H9 (cell line): ENCODE data around the gene MYO1E. TPM values are rescaled to one million over a fixed set of nuclear protein-coding genes. Genes with fewer than 3 reads are reported as not detected.
A peak's percentile ranks its signal among the peaks of the same experiment; 100 is the strongest.

Experiments used
- DNase-seq: peaks from one replicate; pipeline ENCODE4 v3.0.0-alpha.2; 2017
- H2AFZ ChIP-seq: one replicate; pipeline ENCODE4 v1.6.1; 2013; ENCODE audit warnings: mild to moderate bottlenecking, low read length, control low read depth, moderate library complexity
- H2AK5ac ChIP-seq: 2 replicates; pipeline ENCODE4 v1.6.1; 2013; ENCODE audit warnings: low read length, control low read depth, mixed read lengths; ENCODE audit not compliant: insufficient read length
- H2BK120ac ChIP-seq: one replicate; pipeline ENCODE4 v1.6.1; 2013; ENCODE audit warnings: low read depth, mild to moderate bottlenecking, low read length, control low read depth, inconsistent platforms; ENCODE audit not compliant: poor library complexity, severe bottlenecking
- H2BK12ac ChIP-seq: 2 replicates; pipeline ENCODE4 v1.6.1; 2013; ENCODE audit warnings: low read length, control low read depth, mixed read lengths, low read depth; ENCODE audit not compliant: insufficient read length
- H2BK15ac ChIP-seq: 2 replicates; pipeline ENCODE4 v1.6.1; 2013; ENCODE audit warnings: low read depth, low read length, control low read depth
- H2BK20ac ChIP-seq: one replicate; pipeline ENCODE4 v1.6.1; 2013; ENCODE audit warnings: low read depth, mild to moderate bottlenecking, low read length, control low read depth, inconsistent platforms; ENCODE audit not compliant: poor library complexity, severe bottlenecking
- H2BK5ac ChIP-seq: 2 replicates; pipeline ENCODE4 v1.6.1; 2013; ENCODE audit warnings: low read length, control low read depth, mixed read lengths; ENCODE audit not compliant: insufficient read length
- H3K14ac ChIP-seq: 2 replicates; pipeline ENCODE4 v1.6.1; 2013; ENCODE audit warnings: low read length, control low read depth; ENCODE audit not compliant: insufficient read depth
- H3K18ac ChIP-seq: 2 replicates; pipeline ENCODE4 v1.6.1; 2013; ENCODE audit warnings: low read depth, mild to moderate bottlenecking, mixed read lengths, low read length, control low read depth; ENCODE audit not compliant: insufficient read length
- H3K23ac ChIP-seq: 2 replicates; pipeline ENCODE4 v1.6.1; 2013; ENCODE audit warnings: low read length, control low read depth, mixed read lengths, low read depth; ENCODE audit not compliant: insufficient read length
- H3K23me2 ChIP-seq: 2 replicates; pipeline ENCODE4 v1.6.1; 2013; ENCODE audit warnings: low read depth, mild to moderate bottlenecking, mixed read lengths, low read length, control low read depth; ENCODE audit not compliant: insufficient read length, poor library complexity, severe bottlenecking
- H3K27ac ChIP-seq: 2 replicates; pipeline ENCODE4 v1.5.1; 2013; ENCODE audit warnings: low read length, control low read depth, mixed read lengths, low read depth; ENCODE audit not compliant: insufficient read length
- H3K27me3 ChIP-seq: 2 replicates; pipeline ENCODE4 v1.6.1; 2013; ENCODE audit warnings: low read length, control low read depth, inconsistent platforms; ENCODE audit not compliant: insufficient read depth
- H3K4ac ChIP-seq: 2 replicates; pipeline ENCODE4 v1.6.1; 2013; ENCODE audit warnings: low read depth, mild to moderate bottlenecking, control low read depth, inconsistent platforms, low read length, moderate library complexity
- H3K4me1 ChIP-seq: 2 replicates; pipeline ENCODE4 v1.6.1; 2013; ENCODE audit warnings: low read length, control low read depth, inconsistent platforms; ENCODE audit not compliant: insufficient read depth
- H3K4me2 ChIP-seq: 2 replicates; pipeline ENCODE4 v1.6.1; 2013; ENCODE audit warnings: low read length, control low read depth, mixed read lengths; ENCODE audit not compliant: insufficient read length, insufficient read depth
- H3K56ac ChIP-seq: 2 replicates; pipeline ENCODE4 v1.6.1; 2013; ENCODE audit warnings: low read depth, mild to moderate bottlenecking, mixed read lengths, low read length, control low read depth; ENCODE audit not compliant: insufficient read length
- H3K79me1 ChIP-seq: 2 replicates; pipeline ENCODE4 v1.6.1; 2013; ENCODE audit warnings: low read depth, mild to moderate bottlenecking, moderate library complexity, low read length, control low read depth, inconsistent platforms; ENCODE audit not compliant: insufficient read depth, poor library complexity, severe bottlenecking
- H3K79me2 ChIP-seq: 2 replicates; pipeline ENCODE4 v1.6.1; 2013; ENCODE audit warnings: low read length, control low read depth, inconsistent platforms; ENCODE audit not compliant: insufficient read depth
- H3K9ac ChIP-seq: 2 replicates; pipeline ENCODE4 v1.6.1; 2013; ENCODE audit warnings: low read length, control low read depth, mixed read lengths; ENCODE audit not compliant: insufficient read length; ENCODE audit errors: extremely low read depth
- H3K9me3 ChIP-seq: one replicate; pipeline ENCODE4 v1.6.1; 2013; ENCODE audit warnings: low read depth, low read length, inconsistent platforms; ENCODE audit not compliant: control insufficient read depth
- H3T11ph ChIP-seq: one replicate; pipeline ENCODE4 v1.6.1; 2013; ENCODE audit warnings: mild to moderate bottlenecking, low read length, control low read depth, inconsistent platforms
- H4K20me1 ChIP-seq: one replicate; pipeline ENCODE4 v1.6.1; 2013; ENCODE audit not compliant: control insufficient read depth, insufficient read length, insufficient read depth
- H4K5ac ChIP-seq: 2 replicates; pipeline ENCODE4 v1.6.1; 2013; ENCODE audit warnings: low read depth, mild to moderate bottlenecking, mixed read lengths, low read length, control low read depth; ENCODE audit not compliant: insufficient read length
- H4K8ac ChIP-seq: replicated peaks from 2 replicates; pipeline ENCODE4 v1.6.1; 2013; ENCODE audit warnings: low read length, control low read depth, mixed read lengths, low read depth; ENCODE audit not compliant: insufficient read length
- H4K91ac ChIP-seq: 2 replicates; pipeline ENCODE4 v1.6.1; 2013; ENCODE audit warnings: low read depth, mild to moderate bottlenecking, moderate library complexity, mixed read lengths, low read length, control low read depth; ENCODE audit not compliant: insufficient read length
- H3K27ac Mint-ChIP-seq, 3 experiments: 2 replicates in 2 of 3; 3 replicates in 1 of 3; pipeline ENCODE4 v1.8.0; 2020 to 2021; ENCODE audit warnings: mixed read lengths in 3 of 3, mild to moderate bottlenecking in 1 of 3, moderate library complexity in 1 of 3
- H3K27me3 Mint-ChIP-seq: 2 replicates; pipeline ENCODE4 v1.8.0; 2021; ENCODE audit warnings: low read depth, mild to moderate bottlenecking, moderate library complexity, mixed read lengths
- H3K36me3 Mint-ChIP-seq, 3 experiments: 2 replicates in 2 of 3; 3 replicates in 1 of 3; pipeline ENCODE4 v1.8.0; 2020 to 2021; ENCODE audit warnings: low read depth in 3 of 3, mixed read lengths in 3 of 3; ENCODE audit not compliant: insufficient read depth in 1 of 3
- H3K4me1 Mint-ChIP-seq, 2 experiments: 2 replicates each; pipeline ENCODE4 v1.8.0; 2020; ENCODE audit warnings: mixed read lengths in 2 of 2
- H3K4me3 Mint-ChIP-seq, 2 experiments: 2 replicates in 1 of 2; 3 replicates in 1 of 2; pipeline ENCODE4 v1.8.0; 2020 to 2021; ENCODE audit warnings: mild to moderate bottlenecking in 2 of 2, mixed read lengths in 2 of 2, moderate library complexity in 1 of 2
- H3K9me3 Mint-ChIP-seq, 2 experiments: 2 replicates in 1 of 2; 3 replicates in 1 of 2; pipeline ENCODE4 v1.8.0; 2020; ENCODE audit warnings: mild to moderate bottlenecking in 2 of 2, mixed read lengths in 2 of 2, moderate library complexity in 1 of 2
- WGBS: extraction: QIAGEN DNeasy Blood & Tissue Kit; methylation state at CpG from one replicate; pipeline ENCODE4 v1.1.7; 2013; ENCODE audit warnings: missing lambda C conversion rate, low lambda C conversion rate, mixed read lengths; ENCODE audit not compliant: insufficient read length; ENCODE audit errors: extremely low coverage; 5-methylcytosine and 5-hydroxymethylcytosine counted together
- total RNA-seq: library from RNA; stranded (reverse); gene quantifications from 2 replicates; pipeline ENCODE4 v1.2.1, GENCODE V29; 2021
- TF ChIP-seq, protein P1 (sequence below): fragments of 200-600 bp; sonication (generic); conservative IDR thresholded peaks from 3 replicates; pipeline ENCODE4 v1.8.0; 2021; ENCODE audit warnings: antibody characterized with exemption, mild to moderate bottlenecking

The MYO1E gene
- total RNA-seq, 1 experiment from 2014 or later, result 235 TPM

DNA sequence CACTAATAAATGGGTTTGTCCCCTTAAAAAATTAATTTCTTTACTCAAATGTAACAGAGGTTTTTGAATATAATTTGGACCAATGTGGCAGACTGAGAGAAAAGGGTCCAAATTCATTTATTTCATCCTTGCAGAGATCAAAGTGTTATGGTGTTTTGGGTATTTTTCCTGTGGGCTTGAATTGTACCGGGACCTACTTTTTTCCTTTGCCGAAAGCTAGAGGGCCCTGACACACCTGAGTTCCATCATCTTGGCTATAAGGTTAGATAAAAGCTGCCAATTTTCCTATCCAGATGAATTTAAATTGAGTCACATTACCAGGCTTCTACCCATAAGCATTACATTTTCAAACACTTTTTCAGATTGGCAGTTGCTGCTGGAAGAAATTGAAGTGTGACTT, 266.8 kb downstream of the MYO1E start:
- H3K27ac Mint-ChIP-seq, result peak overlapping the region; percentile 95 to 99 (median 97); a peak in 6 of 7 replicates

More for the DNA sequence above, 266.8 kb downstream of the MYO1E start:
- H3K9ac ChIP-seq, result peak overlapping the region; percentile 83
- no peaks in the 10 kb centered on the region for H4K20me1 ChIP-seq
- no CpG with 5 or more reads among the region's 2 CpGs for WGBS
- no peak for DNase-seq
- H3K56ac ChIP-seq, result no peak overlapping the region
- H3K23ac ChIP-seq, result no peak overlapping the region
- H3T11ph ChIP-seq, result no peak overlapping the region
- no peak overlapping the region for H4K5ac ChIP-seq
- no peaks in the 10 kb centered on the region for H3K27me3 ChIP-seq
- H3K23me2 ChIP-seq, result peaks cover 9% of the 10 kb centered on the region
- H2BK15ac ChIP-seq, result no peak overlapping the region
- H3K79me1 ChIP-seq, result no peaks in the 10 kb centered on the region
- H3K4ac ChIP-seq, result no peak overlapping the region
- no peaks in the 10 kb centered on the region for H3K27me3 Mint-ChIP-seq
- H2AK5ac ChIP-seq, result no peak overlapping the region
- no peak overlapping the region for H3K27ac ChIP-seq
- no peaks in the 10 kb centered on the region for H3K9me3 Mint-ChIP-seq
- H3K4me2 ChIP-seq, result peak overlapping the region; percentile 81
- no peak overlapping the region for H3K18ac ChIP-seq
- H2AFZ ChIP-seq, result no peak overlapping the region
- H3K4me1 Mint-ChIP-seq, result peaks cover 8 to 13% of the 10 kb centered on the region in 2 experiments
- no peak overlapping the region for H4K8ac ChIP-seq
- H3K4me3 Mint-ChIP-seq, result peak overlapping the region; percentile 95 to 98
- H2BK20ac ChIP-seq, result no peak overlapping the region
- H3K9me3 ChIP-seq, result no peaks in the 10 kb centered on the region
- no peak overlapping the region for H2BK120ac ChIP-seq
- no peak overlapping the region for H3K14ac ChIP-seq
- no peak overlapping the region for H2BK5ac ChIP-seq
- H2BK12ac ChIP-seq, result no peak overlapping the region
- no peaks in the 10 kb centered on the region for H3K79me2 ChIP-seq
- TF ChIP-seq, protein P1, sequence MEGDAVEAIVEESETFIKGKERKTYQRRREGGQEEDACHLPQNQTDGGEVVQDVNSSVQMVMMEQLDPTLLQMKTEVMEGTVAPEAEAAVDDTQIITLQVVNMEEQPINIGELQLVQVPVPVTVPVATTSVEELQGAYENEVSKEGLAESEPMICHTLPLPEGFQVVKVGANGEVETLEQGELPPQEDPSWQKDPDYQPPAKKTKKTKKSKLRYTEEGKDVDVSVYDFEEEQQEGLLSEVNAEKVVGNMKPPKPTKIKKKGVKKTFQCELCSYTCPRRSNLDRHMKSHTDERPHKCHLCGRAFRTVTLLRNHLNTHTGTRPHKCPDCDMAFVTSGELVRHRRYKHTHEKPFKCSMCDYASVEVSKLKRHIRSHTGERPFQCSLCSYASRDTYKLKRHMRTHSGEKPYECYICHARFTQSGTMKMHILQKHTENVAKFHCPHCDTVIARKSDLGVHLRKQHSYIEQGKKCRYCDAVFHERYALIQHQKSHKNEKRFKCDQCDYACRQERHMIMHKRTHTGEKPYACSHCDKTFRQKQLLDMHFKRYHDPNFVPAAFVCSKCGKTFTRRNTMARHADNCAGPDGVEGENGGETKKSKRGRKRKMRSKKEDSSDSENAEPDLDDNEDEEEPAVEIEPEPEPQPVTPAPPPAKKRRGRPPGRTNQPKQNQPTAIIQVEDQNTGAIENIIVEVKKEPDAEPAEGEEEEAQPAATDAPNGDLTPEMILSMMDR, result no peak; the same call in 2 of the 3 replicates
- no peak overlapping the region for H4K91ac ChIP-seq
- H3K36me3 Mint-ChIP-seq, result peaks cover 26 to 40% (median 38%) of the 10 kb centered on the region in 3 experiments
- H3K4me1 ChIP-seq, result no peaks in the 10 kb centered on the region
